ENCODE data around the gene SLC17A7. TPM values are rescaled to one million over a fixed set of nuclear protein-coding genes. Genes with fewer than 3 reads are reported as not detected.

Gene SLC17A7
- total and polyA plus RNA-seq, 2 of the 8 experiments (the other 6 are each of a cell fraction or from before 2014, with no cell fraction given): 2.7 to 3.0 TPM

DNA sequence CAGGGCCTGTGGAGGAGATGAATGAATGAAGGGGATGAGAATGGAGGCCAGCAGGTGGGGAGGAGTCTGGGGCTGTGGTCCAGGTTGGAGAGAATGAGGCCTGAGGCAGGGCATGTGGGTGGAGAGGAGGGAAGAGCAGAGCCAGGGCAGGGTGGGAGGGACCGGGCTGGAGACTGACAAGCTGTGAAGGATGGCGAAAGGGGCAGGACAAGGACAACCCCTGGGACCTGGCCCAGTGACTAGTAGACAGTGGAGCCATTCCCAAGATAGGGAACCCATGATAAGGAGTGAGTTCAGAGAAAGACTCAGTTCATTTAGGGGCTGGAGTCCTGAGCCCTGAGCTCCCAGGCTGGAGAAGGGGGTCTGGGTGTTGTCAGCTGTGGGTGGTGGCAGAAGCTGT, 21.1 kb downstream of the SLC17A7 start:
- H3K4me2 ChIP-seq (ENCODE audit: insufficient read depth in 1 of 2, low read depth in 2 of 2, low read length in 2 of 2): peak overlapping the region; percentile 19 to 40; a peak in 3 of 4 replicates
- FAIRE-seq: no peak

More for the DNA sequence above, 21.1 kb downstream of the SLC17A7 start:
- no peak overlapping the region for H2AFZ ChIP-seq (ENCODE audit: low read length)
- no peak for TF ChIP-seq BCL11A (IDR thresholded peaks at IDR 0.05; ENCODE audit: low read depth in 2 of 2, low read length in 2 of 2)
- TF ChIP-seq, protein P1, sequence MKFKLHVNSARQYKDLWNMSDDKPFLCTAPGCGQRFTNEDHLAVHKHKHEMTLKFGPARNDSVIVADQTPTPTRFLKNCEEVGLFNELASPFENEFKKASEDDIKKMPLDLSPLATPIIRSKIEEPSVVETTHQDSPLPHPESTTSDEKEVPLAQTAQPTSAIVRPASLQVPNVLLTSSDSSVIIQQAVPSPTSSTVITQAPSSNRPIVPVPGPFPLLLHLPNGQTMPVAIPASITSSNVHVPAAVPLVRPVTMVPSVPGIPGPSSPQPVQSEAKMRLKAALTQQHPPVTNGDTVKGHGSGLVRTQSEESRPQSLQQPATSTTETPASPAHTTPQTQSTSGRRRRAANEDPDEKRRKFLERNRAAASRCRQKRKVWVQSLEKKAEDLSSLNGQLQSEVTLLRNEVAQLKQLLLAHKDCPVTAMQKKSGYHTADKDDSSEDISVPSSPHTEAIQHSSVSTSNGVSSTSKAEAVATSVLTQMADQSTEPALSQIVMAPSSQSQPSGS (IDR thresholded peaks at IDR 0.05; ENCODE audit: low read length): no peak
- no peak for TF ChIP-seq CTBP2 (IDR thresholded peaks at IDR 0.05; ENCODE audit: borderline replicate concordance, insufficient read depth, insufficient read length, low read length)
- no peak for TF ChIP-seq SAP30 (IDR thresholded peaks at IDR 0.05; ENCODE audit: insufficient read depth, insufficient replicate concordance, low read length)
- no peak for TF ChIP-seq ZNF274 (IDR thresholded peaks at IDR 0.05; ENCODE audit: borderline replicate concordance, extremely low read depth, low read length)
- no peak for TF ChIP-seq EZH2 (IDR thresholded peaks at IDR 0.05; ENCODE audit: low read depth, low read length, severe bottlenecking)
- TF ChIP-seq EGR1 (IDR thresholded peaks at IDR 0.05; ENCODE audit: borderline replicate concordance, low read depth, low read length): no peak
- TF ChIP-seq E2F6 (IDR thresholded peaks at IDR 0.05): peak; percentile 33; the same call in 1 of the 2 replicates
- H3K18ac ChIP-seq (ENCODE audit: extremely low read depth, low read length): no peak overlapping the region
- H2BK5ac ChIP-seq (ENCODE audit: low read depth, low read length): no peak overlapping the region
- H3K9me3 ChIP-seq (ENCODE audit: insufficient read depth in 2 of 2, low read depth in 1 of 2, low read length in 1 of 2): no peaks in the 10 kb centered on the region
- H4K8ac ChIP-seq (ENCODE audit: extremely low read depth, insufficient read depth, low read length): no peak overlapping the region
- peaks cover 4 to 26% (median 19%) of the 10 kb centered on the region in 4 experiments; a peak in 6 of 7 replicates for H3K4me1 ChIP-seq (replicated peaks in 1 of 4; ENCODE audit: control insufficient read depth in 3 of 4, insufficient read depth in 4 of 4, low read length in 3 of 4)
- H3K56ac ChIP-seq (replicated peaks; ENCODE audit: insufficient read length, low read depth, low read length): no peak overlapping the region
- no peak overlapping the region for H2BK120ac ChIP-seq (replicated peaks; ENCODE audit: low read depth, low read length)
- POLR2A ChIA-PET (ENCODE audit: partially characterized antibody): interaction anchor here (1.2 to 2.1 kb wide), 2 partner anchors 13 to 59 kb away, joined by 8 read pairs; partner anchors contain the start of gene TEAD2
- H4K20me1 ChIP-seq (replicated peaks in 1 of 2; ENCODE audit: control insufficient read depth in 1 of 2, insufficient read depth in 2 of 2, low read length in 2 of 2): no peaks in the 10 kb centered on the region
- no peak overlapping the region; a peak in 1 of 7 replicates for H3K9ac ChIP-seq (replicated peaks in 1 of 4; ENCODE audit: extremely low read depth in 1 of 4, low read depth in 3 of 4, low read length in 3 of 4)
- H3K79me2 ChIP-seq (ENCODE audit: control insufficient read depth in 1 of 2, insufficient read depth in 2 of 2, low read length in 2 of 2): no peaks in the 10 kb centered on the region
- DNase-seq (ENCODE audit: low read depth in 1 of 2, low spot score in 2 of 2): no peak
- H3K23ac ChIP-seq (ENCODE audit: insufficient read length): no peak overlapping the region
- H3K23me2 ChIP-seq (ENCODE audit: low read depth, low read length): peaks cover 5% of the 10 kb centered on the region; the same call in 1 of the 2 replicates
- 100% methylated on average over 1 of the region's 2 CpGs; no CpG with 5 or more reads in 1 of the 2 experiments for WGBS, 2 experiments (ENCODE audit: extremely low coverage in 1 of 2, insufficient coverage in 1 of 2, insufficient read length in 1 of 2, insufficient replicate concordance in 2 of 2, low coverage in 1 of 2, low lambda C conversion rate in 2 of 2, missing lambda C conversion rate in 1 of 2)
- no peaks in the 10 kb centered on the region for H3K36me3 ChIP-seq (ENCODE audit: control insufficient read depth in 2 of 4, insufficient read depth in 4 of 4, low read length in 3 of 4)
- no peak overlapping the region for H2BK12ac ChIP-seq (ENCODE audit: low read depth, low read length)
- CTCF ChIA-PET (ENCODE audit: partially characterized antibody): interaction anchor here (1.2 to 14.7 kb wide), 5 partner anchors 9 to 26 kb away, joined by 3 to 291 read pairs (median 23); no protein-coding TSS in a partner anchor
- peaks cover 22 to 42% (median 38%) of the 10 kb centered on the region in 4 experiments for H3K27me3 ChIP-seq (replicated peaks in 1 of 4; ENCODE audit: control insufficient read depth in 3 of 4, extremely low read depth in 1 of 4, insufficient read depth in 3 of 4, low read length in 3 of 4)
- H4K91ac ChIP-seq (replicated peaks; ENCODE audit: insufficient read length, low read length): no peak overlapping the region
- no peak overlapping the region for H3K27ac ChIP-seq (ENCODE audit: low read depth, low read length)
- H3K4ac ChIP-seq (replicated peaks; ENCODE audit: insufficient read length, low read depth, low read length): no peak overlapping the region
- H2AK5ac ChIP-seq (ENCODE audit: low read depth, low read length): 0 out of 2 replicates have a peak overlapping the region, but pooled peaks have one; percentile 39
- H3K14ac ChIP-seq (ENCODE audit: insufficient read length): no peak overlapping the region
- H3K79me1 ChIP-seq (ENCODE audit: low read depth, low read length): no peaks in the 10 kb centered on the region
- no peak overlapping the region for H4K5ac ChIP-seq (ENCODE audit: insufficient read length, low read depth, low read length)
- peak overlapping the region; percentile 32; the same call in 1 of the 2 replicates for H2BK20ac ChIP-seq (ENCODE audit: low read length)
- no peak overlapping the region; a peak in 1 of 8 replicates for H3K4me3 ChIP-seq (ENCODE audit: extremely low read depth in 1 of 4, insufficient read depth in 2 of 4, low read depth in 3 of 4, low read length in 4 of 4)
- H2BK15ac ChIP-seq (ENCODE audit: low read length): no peak overlapping the region
